ENCODE results near the gene HS3ST3A1.
"Not testable (repeated sequence)": the region's sequence is repeated elsewhere in the genome, so short reads cannot be mapped to it uniquely, and the experiment has no call there.

The HS3ST3A1 gene

GRCh38 chr17:13562271-13562800 is 39.4 kb downstream of the HS3ST3A1 start:
- H3K27me3 ChIP-seq (ENCODE audit: control insufficient read depth, insufficient read depth, low read length), result no peaks in the 10 kb centered on the region
- no peak overlapping the region for H3K9ac ChIP-seq (ENCODE audit: low read length)
- no peaks in the 10 kb centered on the region for H3K4me1 ChIP-seq (ENCODE audit: control insufficient read depth, insufficient read depth, low read length)
- H3K36me3 ChIP-seq (ENCODE audit: control insufficient read depth, insufficient read depth, low read length), result no peaks in the 10 kb centered on the region
- H3K9me3 ChIP-seq (ENCODE audit: control insufficient read depth, low read length), result no peaks in the 10 kb centered on the region
- no peak overlapping the region for H3K4me3 ChIP-seq (ENCODE audit: low read length)

DNA sequence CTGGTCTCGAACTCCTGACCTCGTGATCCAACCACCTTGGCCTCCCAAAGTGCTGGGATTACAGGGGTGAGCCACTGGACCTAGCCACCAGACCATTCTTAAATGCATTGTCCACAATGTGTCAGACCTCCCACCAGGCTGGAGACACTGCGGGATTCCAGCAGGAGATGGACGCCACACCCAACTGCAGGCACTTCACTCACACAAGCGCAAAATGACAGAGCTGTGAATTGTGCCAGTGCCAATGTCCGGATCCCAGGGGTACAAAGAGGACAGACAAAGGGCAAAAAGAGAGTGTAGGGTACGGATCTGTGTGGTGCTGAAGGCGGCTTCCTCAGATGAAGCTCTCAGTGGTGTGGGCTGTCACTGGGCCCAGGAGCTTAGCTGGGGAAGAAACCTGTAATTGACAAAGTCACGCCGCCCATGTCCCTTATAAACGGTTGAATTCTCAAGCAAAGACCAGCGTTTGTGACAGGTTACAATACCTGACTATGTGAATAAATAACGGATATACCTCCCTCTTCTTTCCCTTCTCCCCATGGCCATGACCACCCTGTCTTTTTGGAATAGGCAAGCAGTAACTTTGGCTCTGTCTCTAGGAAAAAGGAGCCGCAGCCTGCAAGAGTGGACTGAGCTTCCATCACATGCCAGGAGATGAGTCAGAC is 40.0 kb downstream of the HS3ST3A1 start:
- H3K4me3 ChIP-seq (ENCODE audit: low read length), result no peak overlapping the region
- no peaks in the 10 kb centered on the region for H3K4me1 ChIP-seq (ENCODE audit: control insufficient read depth, insufficient read depth, low read length)
- no peaks in the 10 kb centered on the region for H3K27me3 ChIP-seq (ENCODE audit: control insufficient read depth, insufficient read depth, low read length)
- no peak overlapping the region for H3K9ac ChIP-seq (ENCODE audit: low read length)
- H3K36me3 ChIP-seq (ENCODE audit: control insufficient read depth, insufficient read depth, low read length), result no peaks in the 10 kb centered on the region
- no peaks in the 10 kb centered on the region for H3K9me3 ChIP-seq (ENCODE audit: control insufficient read depth, low read length)

- Histone ChIP-seq H3K9ac (ENCODE audit: low read length) (no peak overlapping the region), H3K36me3 (ENCODE audit: control insufficient read depth, insufficient read depth, low read length) (no peaks in the 10 kb centered on the region), H3K4me1 (ENCODE audit: control insufficient read depth, insufficient read depth, low read length) (no peaks in the 10 kb centered on the region), H3K9me3 (ENCODE audit: control insufficient read depth, low read length) (no peaks in the 10 kb centered on the region), H3K27me3 (ENCODE audit: control insufficient read depth, insufficient read depth, low read length) (no peaks in the 10 kb centered on the region), H3K4me3 (ENCODE audit: low read length) (no peak overlapping the region)
Observed at GRCh38 chr17:13560935-13561334, 40.8 kb downstream of the HS3ST3A1 start.

DNA sequence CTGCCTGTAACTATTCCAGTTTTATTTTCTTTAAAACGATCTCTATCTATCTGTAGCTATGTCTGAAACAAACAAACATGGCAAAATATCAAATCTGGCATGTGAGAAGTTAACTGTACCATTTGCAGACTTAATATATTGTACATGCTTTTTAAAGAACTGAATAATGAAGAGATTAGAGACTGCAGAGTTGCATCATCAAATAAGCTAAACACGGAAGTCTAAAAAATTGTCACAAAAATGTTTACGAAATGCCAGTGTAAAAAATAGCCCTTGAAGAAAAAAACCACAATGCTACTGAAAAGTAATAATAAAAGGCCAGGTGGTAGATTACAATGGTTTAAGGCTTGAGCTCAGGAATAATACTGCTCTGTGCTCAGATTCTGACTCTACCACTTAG is 43.1 kb downstream of the HS3ST3A1 start:
- no peak overlapping the region for H3K9ac ChIP-seq (ENCODE audit: low read length)
- H3K4me1 ChIP-seq (ENCODE audit: control insufficient read depth, insufficient read depth, low read length), result no peaks in the 10 kb centered on the region
- no peaks in the 10 kb centered on the region for H3K9me3 ChIP-seq (ENCODE audit: control insufficient read depth, low read length)
- no peak overlapping the region for H3K4me3 ChIP-seq (ENCODE audit: low read length)
- no peaks in the 10 kb centered on the region for H3K36me3 ChIP-seq (ENCODE audit: control insufficient read depth, insufficient read depth, low read length)
- no peaks in the 10 kb centered on the region for H3K27me3 ChIP-seq (ENCODE audit: control insufficient read depth, insufficient read depth, low read length)

- Histone ChIP-seq H3K9ac (ENCODE audit: low read length) (no peak overlapping the region), H3K9me3 (ENCODE audit: control insufficient read depth, low read length) (no peaks in the 10 kb centered on the region), H3K4me3 (ENCODE audit: low read length) (no peak overlapping the region), H3K4me1 (ENCODE audit: control insufficient read depth, insufficient read depth, low read length) (no peaks in the 10 kb centered on the region), H3K36me3 (ENCODE audit: control insufficient read depth, insufficient read depth, low read length) (no peaks in the 10 kb centered on the region), H3K27me3 (ENCODE audit: control insufficient read depth, insufficient read depth, low read length) (no peaks in the 10 kb centered on the region)
Observed at GRCh38 chr17:13557077-13557476, 44.7 kb downstream of the HS3ST3A1 start.

GRCh38 chr17:13554231-13554630 is 47.5 kb downstream of the HS3ST3A1 start:
- H3K4me1 ChIP-seq (ENCODE audit: control insufficient read depth, insufficient read depth, low read length), result no peaks in the 10 kb centered on the region
- no peaks in the 10 kb centered on the region for H3K27me3 ChIP-seq (ENCODE audit: control insufficient read depth, insufficient read depth, low read length)
- H3K9me3 ChIP-seq (ENCODE audit: control insufficient read depth, low read length), result no peaks in the 10 kb centered on the region
- H3K4me3 ChIP-seq (ENCODE audit: low read length), result no peak overlapping the region
- H3K36me3 ChIP-seq (ENCODE audit: control insufficient read depth, insufficient read depth, low read length), result no peaks in the 10 kb centered on the region
- no peak overlapping the region for H3K9ac ChIP-seq (ENCODE audit: low read length)

DNA sequence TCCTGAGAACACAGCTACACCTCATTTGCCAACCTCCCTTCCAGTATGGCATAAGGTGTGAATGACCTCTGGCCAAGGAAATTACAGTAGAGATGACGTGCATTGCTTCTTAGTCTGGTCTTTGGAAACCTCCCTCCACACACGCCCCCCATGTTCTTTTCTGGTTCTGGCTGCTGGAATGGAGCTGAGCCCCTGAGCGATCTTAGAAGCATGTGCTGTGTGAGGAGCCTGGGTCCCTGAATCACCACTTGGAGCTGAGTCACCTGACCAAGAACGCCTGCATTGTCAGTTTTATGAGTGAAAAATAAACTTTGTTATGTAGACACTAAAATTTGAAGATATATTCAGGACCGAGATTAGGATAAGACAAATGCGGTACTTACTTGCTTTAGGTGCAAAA is 51.4 kb downstream of the HS3ST3A1 start:
- no peak overlapping the region for H3K9ac ChIP-seq (ENCODE audit: low read length)
- H3K27me3 ChIP-seq (ENCODE audit: control insufficient read depth, insufficient read depth, low read length), result no peaks in the 10 kb centered on the region

GRCh38 chr17:13548576-13548975 is 53.2 kb downstream of the HS3ST3A1 start:
- not testable (repeated sequence) for H3K4me3 ChIP-seq (ENCODE audit: low read length); H3K27me3 ChIP-seq (ENCODE audit: control insufficient read depth, insufficient read depth, low read length); H3K36me3 ChIP-seq (ENCODE audit: control insufficient read depth, insufficient read depth, low read length); H3K4me1 ChIP-seq (ENCODE audit: control insufficient read depth, insufficient read depth, low read length); H3K9ac ChIP-seq (ENCODE audit: low read length); H3K9me3 ChIP-seq (ENCODE audit: control insufficient read depth, low read length)

More for the DNA sequence above, 51.4 kb downstream of the HS3ST3A1 start:
- H3K4me1 ChIP-seq (ENCODE audit: control insufficient read depth, insufficient read depth, low read length), result no peaks in the 10 kb centered on the region
- H3K9me3 ChIP-seq (ENCODE audit: control insufficient read depth, low read length), result no peaks in the 10 kb centered on the region
- H3K36me3 ChIP-seq (ENCODE audit: control insufficient read depth, insufficient read depth, low read length), result no peaks in the 10 kb centered on the region
- no peak overlapping the region for H3K4me3 ChIP-seq (ENCODE audit: low read length)

DNA sequence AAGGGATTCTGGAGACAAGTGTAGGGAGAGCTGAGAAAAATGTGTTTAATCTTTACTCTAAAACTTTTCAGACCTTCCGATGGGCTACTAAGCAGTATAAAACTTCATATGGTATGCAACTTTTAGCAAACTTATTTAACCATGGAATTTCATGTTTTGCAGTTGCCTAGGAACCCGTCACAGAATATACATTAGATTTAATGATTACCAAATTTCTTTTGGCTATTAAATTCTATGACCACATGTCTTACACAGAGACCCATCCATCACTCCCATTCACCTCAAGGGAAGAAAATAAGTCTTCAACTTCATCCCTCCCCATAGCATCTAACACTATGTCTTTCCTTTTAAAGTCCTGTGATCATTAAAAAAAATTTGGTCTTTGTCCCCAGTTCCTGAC is 54.9 kb downstream of the HS3ST3A1 start:
- Histone ChIP-seq H3K4me3 (ENCODE audit: low read length) (no peak overlapping the region), H3K9ac (ENCODE audit: low read length) (no peak overlapping the region), H3K36me3 (ENCODE audit: control insufficient read depth, insufficient read depth, low read length) (no peaks in the 10 kb centered on the region), H3K9me3 (ENCODE audit: control insufficient read depth, low read length) (no peaks in the 10 kb centered on the region), H3K27me3 (ENCODE audit: control insufficient read depth, insufficient read depth, low read length) (no peaks in the 10 kb centered on the region), H3K4me1 (ENCODE audit: control insufficient read depth, insufficient read depth, low read length) (no peaks in the 10 kb centered on the region)

- Histone ChIP-seq H3K36me3 (ENCODE audit: control insufficient read depth, insufficient read depth, low read length) (no peaks in the 10 kb centered on the region), H3K27me3 (ENCODE audit: control insufficient read depth, insufficient read depth, low read length) (no peaks in the 10 kb centered on the region), H3K4me3 (ENCODE audit: low read length) (no peak overlapping the region)
Observed at GRCh38 chr17:13545941-13546340, 55.8 kb downstream of the HS3ST3A1 start.

GRCh38 chr17:13544765-13545164 is 57.0 kb downstream of the HS3ST3A1 start:
- Histone ChIP-seq H3K36me3 (ENCODE audit: control insufficient read depth, insufficient read depth, low read length) (no peaks in the 10 kb centered on the region), H3K9ac (ENCODE audit: low read length) (no peak overlapping the region), H3K9me3 (ENCODE audit: control insufficient read depth, low read length) (no peaks in the 10 kb centered on the region), H3K4me3 (ENCODE audit: low read length) (no peak overlapping the region), H3K27me3 (ENCODE audit: control insufficient read depth, insufficient read depth, low read length) (no peaks in the 10 kb centered on the region), H3K4me1 (ENCODE audit: control insufficient read depth, insufficient read depth, low read length) (no peaks in the 10 kb centered on the region)

More at GRCh38 chr17:13545941-13546340, 55.8 kb downstream of the HS3ST3A1 start:
- Histone ChIP-seq H3K9ac (ENCODE audit: low read length) (no peak overlapping the region), H3K4me1 (ENCODE audit: control insufficient read depth, insufficient read depth, low read length) (no peaks in the 10 kb centered on the region), H3K9me3 (ENCODE audit: control insufficient read depth, low read length) (no peaks in the 10 kb centered on the region)

DNA sequence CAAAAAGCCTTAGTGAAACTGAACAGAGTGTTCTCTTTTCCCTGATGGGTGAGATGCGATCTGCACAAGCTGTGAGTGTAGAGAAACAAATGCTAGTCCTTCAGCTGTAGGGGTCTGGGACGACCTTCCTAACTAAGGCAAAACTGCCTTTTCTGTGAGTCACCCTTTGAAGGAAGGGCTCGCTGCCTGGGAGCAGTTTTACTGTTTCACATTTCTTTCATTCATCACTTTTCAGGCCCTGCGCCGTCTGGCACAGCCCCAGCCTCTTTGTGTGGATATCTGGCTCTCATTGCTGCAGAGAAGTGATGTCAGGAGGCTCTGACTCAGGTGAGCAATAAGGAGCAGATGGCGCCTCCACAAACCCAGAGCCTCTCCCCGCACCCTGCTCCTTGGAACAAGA is 57.4 kb downstream of the HS3ST3A1 start:
- Histone ChIP-seq H3K27me3 (ENCODE audit: control insufficient read depth, insufficient read depth, low read length) (no peaks in the 10 kb centered on the region), H3K4me3 (ENCODE audit: low read length) (no peak overlapping the region), H3K9me3 (ENCODE audit: control insufficient read depth, low read length) (no peaks in the 10 kb centered on the region), H3K36me3 (ENCODE audit: control insufficient read depth, insufficient read depth, low read length) (no peaks in the 10 kb centered on the region), H3K4me1 (ENCODE audit: control insufficient read depth, insufficient read depth, low read length) (no peaks in the 10 kb centered on the region), H3K9ac (ENCODE audit: low read length) (no peak overlapping the region)

DNA sequence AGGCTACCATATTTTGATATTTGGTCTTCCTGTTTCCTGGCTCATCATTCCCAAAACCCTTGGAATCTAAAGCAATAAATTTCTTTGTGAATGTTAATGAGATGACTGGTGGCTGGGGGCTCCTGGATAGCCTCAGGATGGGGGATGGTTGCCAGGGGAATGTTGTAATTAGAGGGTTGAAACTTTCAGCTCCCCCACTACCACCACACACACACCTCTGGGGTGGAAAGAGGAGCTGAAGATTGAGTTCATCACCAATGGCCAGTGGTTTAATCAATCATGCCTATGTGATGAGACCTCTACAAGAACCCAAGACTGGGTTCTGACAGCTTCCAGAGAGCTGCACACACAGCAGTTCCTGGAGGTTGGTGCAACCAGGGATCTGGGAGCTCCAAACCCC is 59.1 kb downstream of the HS3ST3A1 start:
- H3K9me3 ChIP-seq (ENCODE audit: control insufficient read depth, low read length), result no peaks in the 10 kb centered on the region
- no peaks in the 10 kb centered on the region for H3K4me1 ChIP-seq (ENCODE audit: control insufficient read depth, insufficient read depth, low read length)
- H3K36me3 ChIP-seq (ENCODE audit: control insufficient read depth, insufficient read depth, low read length), result no peaks in the 10 kb centered on the region
- no peak overlapping the region for H3K4me3 ChIP-seq (ENCODE audit: low read length)
- H3K27me3 ChIP-seq (ENCODE audit: control insufficient read depth, insufficient read depth, low read length), result no peaks in the 10 kb centered on the region
- H3K9ac ChIP-seq (ENCODE audit: low read length), result no peak overlapping the region
